Endothelial cell of umbilical vein (primary cell): ENCODE measurements around the gene EXOSC5. TPM values are rescaled to one million over a fixed set of nuclear protein-coding genes. Genes with fewer than 3 reads are reported as not detected.

ENCODE experiments used
- BruUV-seq: library from RNA; stranded (reverse); fragments of 400-500 nt; replicated peaks from 2 replicates; lab custom pipeline; 2021; lab: Mats Ljungman, UMichigan
- CTCF ChIA-PET: fragments of 300-600, 350-600 bp; sonication (Branson Sonifier 250); formaldehyde crosslinking; loops from one replicate; lab custom pipeline; 2021; ENCODE audit warnings: antibody characterized with exemption, inconsistent platforms; lab: Charles Lee
- POLR2A ChIA-PET: fragments of 300-600, 350-600 bp; sonication (Branson Sonifier 250); formaldehyde crosslinking; loops from one replicate; lab custom pipeline; 2021; ENCODE audit warnings: antibody characterized with exemption, inconsistent platforms; lab: Charles Lee
- DNase-seq: peaks from one replicate; pipeline ENCODE4 v3.0.0-alpha.2; 2011; ENCODE audit warnings: low read depth, low spot score
- FAIRE-seq: peaks from 2 replicates; lab custom pipeline; 2011; peaks lifted over from hg19 to GRCh38; lab: Jason Lieb, UNC
- H2AFZ ChIP-seq: 2 replicates; pipeline ENCODE4 v1.6.0; 2012; ENCODE audit warnings: low read depth, low read length, control low read depth, inconsistent platforms
- H3K27ac ChIP-seq: 2 replicates; pipeline ENCODE4 v1.5.1; 2011; ENCODE audit warnings: low read depth, mild to moderate bottlenecking, control low read depth, low read length, moderate library complexity; ENCODE audit not compliant: insufficient read depth
- H3K27me3 ChIP-seq, 2 experiments: 2 replicates each; pipeline versions ENCODE4 v1.6.0 to v1.6.1; 2011; ENCODE audit warnings: low read length in 2 of 2, mixed read lengths in 1 of 2; ENCODE audit not compliant: control insufficient read depth in 2 of 2, insufficient read depth in 2 of 2
- H3K36me3 ChIP-seq, 2 experiments: 2 replicates in 1 of 2; 3 replicates in 1 of 2; pipeline ENCODE4 v1.5.1; 2011; ENCODE audit warnings: low read length in 2 of 2, mild to moderate bottlenecking in 1 of 2, moderate library complexity in 1 of 2; ENCODE audit not compliant: control insufficient read depth in 2 of 2, insufficient read depth in 2 of 2; ENCODE audit errors: extremely low read depth in 1 of 2
- H3K4me1 ChIP-seq: 3 replicates; pipeline ENCODE4 v1.5.1; 2011; ENCODE audit warnings: mild to moderate bottlenecking, low read length; ENCODE audit not compliant: control insufficient read depth, insufficient read depth; ENCODE audit errors: extremely low read depth
- H3K4me2 ChIP-seq: 2 replicates; pipeline ENCODE4 v1.6.1; 2011; ENCODE audit warnings: low read length, control low read depth, mixed read lengths; ENCODE audit not compliant: insufficient read depth
- H3K4me3 ChIP-seq, 3 experiments: fragments of 200-600 bp in 1 of 3; sonication (generic), shearing (Covaris generic) in 1 of 3; replicated peaks in 1 of 3; 2 replicates each; pipeline ENCODE4 v1.5.1; 2011 to 2016; ENCODE audit warnings: control low read depth in 3 of 3, low read length in 3 of 3, mild to moderate bottlenecking in 2 of 3, inconsistent platforms in 1 of 3, low read depth in 1 of 3, moderate library complexity in 1 of 3; ENCODE audit not compliant: insufficient read depth in 1 of 3
- H3K79me2 ChIP-seq: 2 replicates; pipeline ENCODE4 v1.6.0; 2012; ENCODE audit warnings: low read length, inconsistent platforms; ENCODE audit not compliant: control insufficient read depth, insufficient read depth
- H3K9ac ChIP-seq: replicated peaks from 2 replicates; pipeline ENCODE3; 2011; ENCODE audit warnings: low read length, control low read depth; ENCODE audit not compliant: insufficient read depth; ENCODE audit errors: extremely low read depth
- H3K9me1 ChIP-seq: replicated peaks from 3 replicates; pipeline ENCODE4 v1.6.0; 2011; ENCODE audit warnings: mild to moderate bottlenecking, low read length; ENCODE audit not compliant: control insufficient read depth, insufficient read depth; ENCODE audit errors: extremely low read depth
- H3K9me3 ChIP-seq: replicated peaks from 2 replicates; pipeline ENCODE4 v1.5.1; 2012; ENCODE audit warnings: low read length, inconsistent platforms; ENCODE audit not compliant: control insufficient read depth, insufficient read depth
- H4K20me1 ChIP-seq: replicated peaks from 2 replicates; pipeline ENCODE3; 2011; ENCODE audit warnings: mild to moderate bottlenecking, low read length; ENCODE audit not compliant: control insufficient read depth, insufficient read depth; ENCODE audit errors: extremely low read depth
- CTCF ChIP-seq, 2 donors: IDR thresholded peaks; 1 replicate in 1 of 2; 2 replicates in 1 of 2; pipeline ENCODE4 v1.5.1; 2011; ENCODE audit warnings: low read length in 2 of 2, mild to moderate bottlenecking in 2 of 2, moderate library complexity in 2 of 2, control low read depth in 1 of 2, inconsistent platforms in 1 of 2, low read depth in 1 of 2; ENCODE audit not compliant: insufficient read depth in 1 of 2; ENCODE audit errors: extremely low read depth in 1 of 2
- EZH2 ChIP-seq: IDR thresholded peaks from 2 replicates; pipeline ENCODE4 v1.6.1; 2012; ENCODE audit warnings: borderline replicate concordance, low read depth, mild to moderate bottlenecking, moderate library complexity, low read length, inconsistent platforms; ENCODE audit not compliant: severe bottlenecking
- FOS ChIP-seq: IDR thresholded peaks from 2 replicates; pipeline ENCODE4 v1.6.1; 2011; ENCODE audit warnings: mild to moderate bottlenecking, low read length, moderate library complexity, borderline replicate concordance; ENCODE audit not compliant: insufficient read depth
- GATA2 ChIP-seq: IDR thresholded peaks from 2 replicates; pipeline ENCODE4 v1.7.0; 2011; ENCODE audit warnings: low read depth, mild to moderate bottlenecking, moderate library complexity, mixed read lengths, low read length; ENCODE audit not compliant: insufficient read length, insufficient read depth
- JUN ChIP-seq: IDR thresholded peaks from 2 replicates; pipeline ENCODE4 v1.6.1; 2011; ENCODE audit warnings: borderline replicate concordance, low read depth; ENCODE audit not compliant: insufficient read length, insufficient read depth
- MYC ChIP-seq: IDR thresholded peaks from one replicate; pipeline ENCODE4 v1.6.1; 2011; ENCODE audit warnings: mild to moderate bottlenecking, low read depth, low read length
- POLR2A ChIP-seq: IDR thresholded peaks from 2 replicates; pipeline ENCODE4 v1.6.1; 2012; ENCODE audit warnings: low read depth, mild to moderate bottlenecking, control low read depth, low read length
- POLR2AphosphoS5 ChIP-seq: IDR thresholded peaks from 2 replicates; pipeline ENCODE4 v1.6.1; 2012; ENCODE audit warnings: low read depth, mild to moderate bottlenecking, control low read depth, low read length, moderate library complexity; ENCODE audit not compliant: insufficient read depth
- dilution Hi-C: fragments of 300-500 bp; cut with MboI; formaldehyde crosslinking; loops from one replicate; pipeline ENCODE4 v1.15.0; 2019; ENCODE audit warnings: low sequenced_read_pairs; ENCODE audit not compliant: extremely low pct_ligation_motif_present
- intact Hi-C: fragments of 100-400 bp; cut with micrococcal nuclease; formaldehyde crosslinking; loops from one replicate; pipeline ENCODE4 v1.10.0; 2022
- polyA plus RNA-seq, 4 experiments: library from polyadenylated mRNA; depleted of rRNA in 3 of 4; stranded (reverse) in 3 of 4; unstranded in 1 of 4; fragments of >200 nt; gene quantifications; 2 replicates each; pipeline versions ENCODE4 v1.2.1 to v1.2.3, GENCODE V29; 2011 to 2012; ENCODE audit warnings: missing spikeins in 1 of 4
- total RNA-seq: library from RNA; stranded (reverse); gene quantifications from 2 replicates; pipeline ENCODE4 v1.2.3, GENCODE V29; 2021
- TF ChIP-seq, protein P1 (sequence below): IDR thresholded peaks from 2 replicates; pipeline ENCODE4 v1.6.1; 2011; ENCODE audit not compliant: insufficient read depth, insufficient read length

The EXOSC5 gene
- total and polyA plus RNA-seq, 2 donors (not counting 3 experiments of a cell fraction or from before 2014, with no cell fraction given): 14.0 to 20.9 TPM

DNA sequence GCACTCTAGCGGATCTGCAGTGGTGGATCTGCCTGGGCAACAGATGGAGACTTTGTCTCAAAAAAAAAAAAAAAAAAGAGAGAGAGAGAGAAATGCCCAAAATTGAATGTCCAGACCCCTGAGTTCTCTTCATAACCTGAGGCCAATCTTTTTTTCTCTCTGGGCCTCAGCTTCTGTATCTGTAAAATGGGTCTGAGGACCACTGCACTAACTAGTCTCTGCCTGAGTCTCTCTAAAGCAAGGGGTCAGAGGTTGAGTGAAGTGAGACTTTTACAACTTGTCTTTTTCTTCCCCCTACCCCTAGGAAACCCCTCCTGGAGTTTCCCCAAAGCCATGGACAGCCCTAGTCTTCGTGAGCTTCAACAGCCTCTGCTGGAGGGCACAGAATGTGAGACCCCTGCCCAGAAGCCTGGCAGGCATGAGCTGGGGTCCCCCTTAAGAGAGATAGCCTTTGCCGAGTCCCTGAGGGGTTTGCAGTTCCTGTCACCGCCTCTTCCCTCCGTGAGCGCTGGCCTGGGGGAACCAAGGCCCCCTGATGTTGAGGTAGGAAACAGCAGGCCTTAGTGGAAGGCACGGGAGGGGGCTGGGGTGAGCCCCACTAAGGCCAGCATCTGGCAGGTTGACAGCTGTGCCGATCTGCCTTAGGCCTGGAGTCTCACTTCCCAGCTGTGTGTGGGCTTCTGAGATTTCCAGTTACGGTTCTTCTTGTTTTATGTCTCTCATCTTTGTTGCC lies 19.0 kb downstream of the EXOSC5 start:
- Histone ChIP-seq H2AFZ (no peak overlapping the region), H3K4me2 (no peak overlapping the region), H4K20me1 (no peaks in the 10 kb centered on the region), H3K9me1 (no peaks in the 10 kb centered on the region), H3K4me3 (no peak overlapping the region), H3K27ac (no peak overlapping the region), H3K9me3 (no peaks in the 10 kb centered on the region), H3K27me3 (no peaks in the 10 kb centered on the region), H3K4me1 (peaks cover 8% of the 10 kb centered on the region), H3K9ac (no peak overlapping the region), H3K36me3 (no peaks in the 10 kb centered on the region), H3K79me2 (peaks cover 2% of the 10 kb centered on the region)
- ChIA-PET CTCF (interaction anchor here (0.7 to 2.7 kb wide), 6 partner anchors 10 to 168 kb away, joined by 3 to 7 read pairs (median 3); partner anchors contain the start of gene DMAC2), POLR2A (no interaction called here)
- intact Hi-C loops (loop anchor here (2.0 kb wide), 1 partner anchor 19 kb away; the partner anchor contains the start of genes BCKDHA and EXOSC5), dilution Hi-C loops (no loop called here)
- FAIRE-seq: no peak
- no peak for DNase-seq
- BruUV-seq: no TSS peak
- TF ChIP-seq CTCF (IDR thresholded peaks at IDR 0.05; ENCODE audit: extremely low read depth in 1 of 2, insufficient read depth in 1 of 2, low read depth in 1 of 2, low read length in 2 of 2) (peak in 1 of 2 donors; percentile 2), GATA2 (no peak), JUN (no peak)

DNA sequence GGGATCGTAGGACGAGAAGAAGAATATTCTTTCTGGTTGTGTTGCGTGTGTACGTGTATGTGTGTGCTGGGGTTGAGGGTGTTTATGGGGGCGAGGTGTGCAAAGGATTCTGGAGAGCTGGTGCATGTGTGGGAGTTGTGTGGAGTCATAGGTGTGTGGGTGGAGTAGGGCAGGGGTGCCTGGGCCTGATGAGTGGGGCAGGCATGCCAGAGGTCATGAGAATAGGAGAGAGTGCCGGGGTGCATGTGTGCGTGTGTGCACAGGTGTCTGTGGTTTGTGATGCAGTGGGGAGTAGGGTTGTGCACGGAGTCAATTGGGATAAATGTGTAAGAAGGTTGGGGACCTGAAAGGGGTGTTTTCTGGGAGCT lies 20.2 kb downstream of the EXOSC5 start:
- Histone ChIP-seq H3K9ac (no peak overlapping the region), H3K4me3 (peak overlapping the region in 2 of 3 experiments; percentile 31 to 69), H3K4me1 (peaks cover 8% of the 10 kb centered on the region), H2AFZ (peak overlapping the region; percentile 82), H3K27ac (no peak overlapping the region), H3K36me3 (no peaks in the 10 kb centered on the region), H3K4me2 (peak overlapping the region; percentile 82), H3K9me1 (no peaks in the 10 kb centered on the region), H3K79me2 (peaks cover 3% of the 10 kb centered on the region), H3K9me3 (no peaks in the 10 kb centered on the region), H3K27me3 (no peaks in the 10 kb centered on the region), H4K20me1 (no peaks in the 10 kb centered on the region)
- FAIRE-seq (no peak), DNase-seq (no peak)
- no TSS peak for BruUV-seq
- ChIA-PET POLR2A (no interaction called here), CTCF (interaction anchor here (1.2 to 2.7 kb wide), 2 partner anchors 9 to 62 kb away, joined by 3 to 7 read pairs; partner anchors contain the start of gene DMAC2)
- TF ChIP-seq EZH2: no peak
- no peak for TF ChIP-seq MYC
- no peak for TF ChIP-seq CTCF (IDR thresholded peaks at IDR 0.05; ENCODE audit: extremely low read depth in 1 of 2, insufficient read depth in 1 of 2, low read depth in 1 of 2, low read length in 2 of 2)
- no peak for TF ChIP-seq GATA2
- no peak for TF ChIP-seq FOS
- TF ChIP-seq JUN: no peak
- no peak for TF ChIP-seq POLR2A
- TF ChIP-seq, protein P1, sequence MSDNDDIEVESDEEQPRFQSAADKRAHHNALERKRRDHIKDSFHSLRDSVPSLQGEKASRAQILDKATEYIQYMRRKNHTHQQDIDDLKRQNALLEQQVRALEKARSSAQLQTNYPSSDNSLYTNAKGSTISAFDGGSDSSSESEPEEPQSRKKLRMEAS: no peak
- TF ChIP-seq POLR2AphosphoS5: no peak
- intact Hi-C loops (no loop called here), dilution Hi-C loops (no loop called here)
